Breast epithelium (tissue), 4 donors: ENCODE results near the gene KCNQ2. TPM values are rescaled to one million over a fixed set of nuclear protein-coding genes. Genes with fewer than 3 reads are reported as not detected.

Experiments
- DNase-seq, 2 donors: peaks; one replicate each; pipeline ENCODE4 v3.0.0-alpha.2; 2019; ENCODE audit warnings: low spot score in 2 of 2
- H3K27ac ChIP-seq, 2 donors: fragments of 200-600 bp; sonication (generic) in 1 of 2; one replicate each; pipeline ENCODE4 v1.5.1; 2016 to 2019; ENCODE audit warnings: mild to moderate bottlenecking in 1 of 2
- H3K27me3 ChIP-seq, 2 donors: fragments of 200-600 bp; sonication (generic) in 1 of 2; one replicate each; pipeline versions ENCODE4 v1.5.1 to v1.6.0; 2017 to 2019; ENCODE audit warnings: control low read depth in 1 of 2, mild to moderate bottlenecking in 1 of 2
- H3K36me3 ChIP-seq: fragments of 200-600 bp; one replicate; pipeline ENCODE4 v1.5.1; 2019
- H3K4me1 ChIP-seq, 2 donors: fragments of 200-600 bp; sonication (generic); one replicate each; pipeline ENCODE4 v1.5.1; 2016 to 2019; ENCODE audit warnings: control low read depth in 1 of 2
- H3K4me3 ChIP-seq, 3 donors: fragments of 200-600 bp; sonication (generic); 1 replicate in 2 of 3; 2 replicates in 1 of 3; pipeline ENCODE4 v1.5.1; 2016 to 2019; ENCODE audit warnings: mild to moderate bottlenecking in 3 of 3, moderate library complexity in 2 of 3
- H3K9me3 ChIP-seq, 2 donors: fragments of 200-600 bp; sonication (generic) in 1 of 2; one replicate each; pipeline ENCODE4 v1.5.1; 2016 to 2019; ENCODE audit warnings: control low read depth in 1 of 2
- POLR2A ChIP-seq: fragments of 450-650 bp; IDR thresholded peaks from one replicate; pipeline ENCODE4 v1.6.1; 2016; ENCODE audit warnings: antibody characterized with exemption, mild to moderate bottlenecking, moderate library complexity
- POLR2AphosphoS5 ChIP-seq, 3 donors: sonication (generic); formaldehyde crosslinking; IDR thresholded peaks; one replicate each; pipeline ENCODE4 v1.6.1; 2017; ENCODE audit warnings: antibody characterized with exemption in 3 of 3
- intact Hi-C: fragments of 100-400 bp; cut with DNase I; formaldehyde crosslinking; loops from one replicate; pipeline ENCODE4 v1.15.1; 2023; ENCODE audit warnings: low total_unique reads
- total RNA-seq, 3 donors: library from RNA; depleted of rRNA; stranded (reverse); fragments of >200 nt; gene quantifications; one replicate each; pipeline ENCODE4 v1.1.0, GENCODE V29; 2016
- TF ChIP-seq, protein P1 (sequence below), 3 donors: fragments of 450-650 bp; IDR thresholded peaks; one replicate each; pipeline ENCODE4 v1.5.1; 2016 to 2017; ENCODE audit warnings: antibody characterized with exemption in 3 of 3, mild to moderate bottlenecking in 3 of 3, moderate library complexity in 3 of 3

Gene KCNQ2
- total RNA-seq, 3 donors from 2014 or later = not detected

DNA sequence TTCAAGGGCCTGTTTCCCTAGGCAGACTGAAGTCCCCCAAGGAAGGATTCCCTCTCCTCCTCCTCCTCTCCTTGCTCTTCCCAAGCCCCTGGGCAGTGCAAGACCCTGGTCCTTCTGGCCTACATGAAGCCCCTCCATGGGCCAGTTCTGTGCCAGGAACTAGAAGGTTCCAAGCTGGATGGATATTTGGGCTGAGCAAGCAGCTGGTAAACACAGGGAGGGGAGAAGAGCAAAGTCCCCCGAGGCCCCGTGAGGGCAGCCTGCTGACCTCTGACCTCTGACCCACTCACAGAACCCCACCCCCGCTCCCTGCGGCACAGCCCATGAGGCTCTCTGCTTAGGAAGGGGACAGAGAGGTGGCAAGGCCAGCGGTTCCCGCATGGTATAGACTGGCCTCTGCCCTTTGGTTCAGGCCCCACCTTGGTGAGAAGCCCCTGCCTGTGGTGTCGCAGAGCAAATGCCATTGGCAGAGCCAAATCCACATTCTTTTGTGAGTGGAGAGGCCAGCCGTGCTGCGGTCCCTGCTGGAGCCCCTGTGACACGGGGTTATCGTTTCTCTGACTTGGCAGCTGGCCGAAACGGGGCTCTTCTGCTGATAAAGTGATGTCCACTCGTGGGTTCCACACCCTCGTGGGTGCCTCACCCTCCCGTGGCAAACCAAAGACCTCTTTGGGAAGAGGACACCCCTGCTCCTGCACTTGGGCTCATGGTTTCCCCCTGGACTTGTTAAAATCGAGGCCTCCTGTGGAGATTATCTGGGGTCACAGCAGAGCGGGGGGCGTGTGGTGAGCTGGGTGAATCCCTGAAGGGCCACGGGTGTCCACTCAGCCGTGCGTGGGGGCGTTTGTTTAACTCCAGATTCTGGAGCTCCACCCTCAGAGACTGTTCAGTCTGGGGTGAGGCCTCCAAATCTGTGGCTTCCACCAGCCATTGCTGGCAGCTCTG lies 109.2 kb downstream of the KCNQ2 start:
- no peak for DNase-seq
- Histone ChIP-seq H3K27ac (no peak overlapping the region), H3K36me3 (no peaks in the 10 kb centered on the region), H3K4me3 (no peak overlapping the region), H3K27me3 (peaks cover 12 to 88% of the 10 kb centered on the region in 2 donors), H3K4me1 (no peaks in the 10 kb centered on the region), H3K9me3 (no peaks in the 10 kb centered on the region)
- intact Hi-C loops = no loop called here
- no peak for TF ChIP-seq POLR2AphosphoS5 (IDR thresholded peaks at IDR 0.05)
- no peak for TF ChIP-seq POLR2A
- TF ChIP-seq, protein P1, sequence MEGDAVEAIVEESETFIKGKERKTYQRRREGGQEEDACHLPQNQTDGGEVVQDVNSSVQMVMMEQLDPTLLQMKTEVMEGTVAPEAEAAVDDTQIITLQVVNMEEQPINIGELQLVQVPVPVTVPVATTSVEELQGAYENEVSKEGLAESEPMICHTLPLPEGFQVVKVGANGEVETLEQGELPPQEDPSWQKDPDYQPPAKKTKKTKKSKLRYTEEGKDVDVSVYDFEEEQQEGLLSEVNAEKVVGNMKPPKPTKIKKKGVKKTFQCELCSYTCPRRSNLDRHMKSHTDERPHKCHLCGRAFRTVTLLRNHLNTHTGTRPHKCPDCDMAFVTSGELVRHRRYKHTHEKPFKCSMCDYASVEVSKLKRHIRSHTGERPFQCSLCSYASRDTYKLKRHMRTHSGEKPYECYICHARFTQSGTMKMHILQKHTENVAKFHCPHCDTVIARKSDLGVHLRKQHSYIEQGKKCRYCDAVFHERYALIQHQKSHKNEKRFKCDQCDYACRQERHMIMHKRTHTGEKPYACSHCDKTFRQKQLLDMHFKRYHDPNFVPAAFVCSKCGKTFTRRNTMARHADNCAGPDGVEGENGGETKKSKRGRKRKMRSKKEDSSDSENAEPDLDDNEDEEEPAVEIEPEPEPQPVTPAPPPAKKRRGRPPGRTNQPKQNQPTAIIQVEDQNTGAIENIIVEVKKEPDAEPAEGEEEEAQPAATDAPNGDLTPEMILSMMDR (IDR thresholded peaks at IDR 0.05) = no peak

- Histone ChIP-seq H3K9me3 (no peaks in the 10 kb centered on the region), H3K27ac (no peak overlapping the region), H3K27me3 (peaks cover 12 to 89% of the 10 kb centered on the region in 2 donors), H3K4me1 (no peaks in the 10 kb centered on the region), H3K4me3 (no peak overlapping the region), H3K36me3 (no peaks in the 10 kb centered on the region)
- intact Hi-C loops = no loop called here
- TF ChIP-seq POLR2A (no peak), POLR2AphosphoS5 (IDR thresholded peaks at IDR 0.05) (no peak)
- TF ChIP-seq, protein P1 (IDR thresholded peaks at IDR 0.05) = no peak
- DNase-seq = no peak
These were observed 109.9 kb downstream of the KCNQ2 start for GRCh38 chr20:63362436-63363009.

GRCh38 chr20:63361519-63362435 lies 110.7 kb downstream of the KCNQ2 start:
- H3K27me3 ChIP-seq = peaks cover 12 to 83% of the 10 kb centered on the region in 2 donors
- no peaks in the 10 kb centered on the region for H3K9me3 ChIP-seq
- DNase-seq = no peak
- H3K27ac ChIP-seq = no peak overlapping the region
- H3K36me3 ChIP-seq = no peaks in the 10 kb centered on the region
- intact Hi-C loops = no loop called here
- TF ChIP-seq, protein P1 (IDR thresholded peaks at IDR 0.05) = no peak
- TF ChIP-seq POLR2AphosphoS5 (IDR thresholded peaks at IDR 0.05) = no peak
- no peak overlapping the region for H3K4me3 ChIP-seq
- no peaks in the 10 kb centered on the region for H3K4me1 ChIP-seq

- H3K27me3 ChIP-seq = peaks cover 12 to 88% of the 10 kb centered on the region in 2 donors
- no peaks in the 10 kb centered on the region for H3K36me3 ChIP-seq
- no peak for DNase-seq
- TF ChIP-seq, protein P1 (IDR thresholded peaks at IDR 0.05) = no peak
- TF ChIP-seq POLR2A (no peak), POLR2AphosphoS5 (IDR thresholded peaks at IDR 0.05) (no peak)
- H3K27ac ChIP-seq = no peak within 1 kb of the TSS
- no peaks in the 10 kb centered on the region for H3K9me3 ChIP-seq
- intact Hi-C loops = no loop called here
- H3K4me3 ChIP-seq = peak within 1 kb of the TSS in 1 of 3 donors; percentile 33
- H3K4me1 ChIP-seq = no peaks in the 10 kb centered on the region
These were observed 111.5 kb downstream of the KCNQ2 start, which contains the start of gene CHRNA4 for GRCh38 chr20:63360850-63361518. TSS of gene CHRNA4 (minus strand) at chr20:63361349. CDS start at chr20:63361165, 184 bp downstream.
